ENCODE results near the gene AK2.

GRCh38 chr1:32991819-32992488, 44.7 kb downstream of the AK2 start:
- TF ChIP-seq POLR2A (IDR thresholded peaks at IDR 0.05), result no peak
- TF ChIP-seq CTCF (IDR thresholded peaks at IDR 0.05), result no peak
